HG03097 (cell line): ENCODE measurements around the gene AUTS2.

Experiments
- ATAC-seq: cut with Tn5 transposase; IDR thresholded peaks from one replicate; pipeline ENCODE4 v1.9.1; 2021; ENCODE audit not compliant: unreplicated experiment, low FRiP score

AUTS2 gene

DNA sequence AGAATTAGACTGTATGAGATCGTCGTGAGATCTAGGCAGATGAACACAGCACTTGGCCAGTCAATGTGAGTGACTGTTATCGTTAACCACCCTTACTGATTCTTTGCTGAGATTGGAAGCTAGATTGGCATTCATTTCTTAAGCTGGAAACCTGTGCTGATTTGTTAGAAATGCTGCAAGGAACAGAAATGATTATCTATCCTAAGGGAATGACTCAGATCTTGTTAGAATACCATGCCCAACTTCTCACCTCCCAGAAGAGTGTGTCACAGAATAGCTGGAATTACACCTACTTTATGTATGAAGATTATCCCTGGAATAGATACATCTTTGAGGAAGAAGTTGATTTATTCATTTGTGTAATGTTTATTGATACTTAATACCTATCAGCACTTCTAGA lies 275.2 kb downstream of the AUTS2 start:
- ATAC-seq, result no peak

- ATAC-seq, result no peak
Measured at GRCh38 chr7:69878015-69878414, 279.7 kb downstream of the AUTS2 start.

GRCh38 chr7:69878591-69878990 lies 280.3 kb downstream of the AUTS2 start:
- ATAC-seq, result no peak

GRCh38 chr7:69879989-69880388 lies 281.7 kb downstream of the AUTS2 start:
- ATAC-seq, result no peak

DNA sequence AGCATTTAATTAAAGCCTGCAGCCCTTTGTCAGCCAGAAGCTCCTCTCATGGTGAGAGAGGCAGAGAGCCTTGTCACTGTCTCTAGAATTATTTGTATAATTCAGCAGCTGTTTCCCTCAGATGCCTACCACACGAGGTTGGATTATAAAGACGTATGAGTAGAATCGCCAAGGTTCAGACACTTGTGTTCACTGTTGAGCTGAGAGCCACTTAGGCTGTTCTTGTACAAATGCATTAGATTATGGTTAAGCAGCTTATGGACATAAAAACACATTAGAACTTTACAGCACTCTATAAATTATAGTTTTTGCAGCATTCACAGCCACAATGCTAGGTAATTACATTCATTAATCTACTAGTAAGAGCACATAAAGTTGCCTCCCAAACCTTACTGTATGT lies 282.6 kb downstream of the AUTS2 start:
- ATAC-seq, result no peak

- no peak for ATAC-seq
Measured at GRCh38 chr7:69882269-69882668, 284.0 kb downstream of the AUTS2 start.

DNA sequence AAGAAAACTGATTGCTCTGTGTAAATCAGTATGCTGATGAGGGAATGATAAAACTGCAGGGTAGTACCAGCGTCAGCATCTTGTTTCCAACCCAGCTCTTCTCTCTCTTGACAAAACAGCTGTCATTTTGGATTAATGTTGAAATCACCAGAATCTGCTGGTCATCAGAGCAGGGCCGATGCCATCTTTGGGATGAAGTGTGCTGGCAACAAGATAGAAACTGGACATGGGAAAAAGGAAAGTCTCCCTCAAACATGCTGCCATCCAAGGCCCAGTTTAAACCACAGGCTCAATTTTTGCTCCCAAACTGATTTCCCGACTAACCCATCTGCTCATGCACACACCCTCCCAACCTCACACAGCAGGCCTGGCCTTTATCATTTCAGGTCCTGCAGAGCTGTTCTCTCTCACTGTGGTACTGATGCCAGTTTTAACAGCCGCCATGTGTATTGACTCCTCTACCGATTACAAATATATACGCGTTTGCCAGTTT lies 285.2 kb downstream of the AUTS2 start:
- ATAC-seq, result no peak

DNA sequence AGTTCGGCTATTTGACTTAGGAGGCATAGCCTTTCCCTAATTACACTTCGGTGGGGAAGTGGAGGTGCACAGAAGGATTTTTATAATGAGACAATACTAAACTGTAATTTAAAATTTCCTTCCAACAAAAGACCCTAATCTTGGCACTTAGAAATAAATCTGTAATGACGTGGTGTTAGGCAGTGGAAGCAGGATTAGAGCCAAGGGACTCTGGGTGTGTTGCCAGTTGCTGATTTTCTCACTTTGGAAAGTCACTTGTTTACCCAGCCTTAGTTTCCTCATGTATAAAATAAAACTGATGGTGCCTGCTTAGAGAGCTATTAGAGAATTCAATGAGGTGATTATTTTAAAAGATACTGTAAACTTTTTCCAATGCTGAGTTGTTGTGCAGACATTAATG lies 287.2 kb downstream of the AUTS2 start:
- no peak for ATAC-seq

GRCh38 chr7:69889338-69889975 lies 291.2 kb downstream of the AUTS2 start:
- no peak for ATAC-seq

DNA sequence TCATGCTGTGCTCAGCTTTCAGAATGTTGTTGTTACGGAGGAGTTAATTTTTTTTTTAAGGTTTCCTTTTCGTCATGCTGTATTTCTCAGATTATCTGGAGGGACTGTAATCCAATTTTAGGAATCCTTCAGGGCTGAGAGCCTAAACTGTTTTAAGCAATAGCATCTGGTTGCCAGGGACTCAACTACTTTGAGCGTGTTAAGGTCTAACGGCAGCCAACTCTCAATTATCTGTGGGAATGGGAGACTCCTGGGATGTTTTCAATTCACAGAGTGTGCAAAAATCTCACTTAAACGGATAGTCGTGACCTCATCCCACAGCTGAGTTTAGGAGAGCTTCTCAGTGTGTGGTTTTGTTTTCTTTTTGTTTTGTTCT lies 291.7 kb downstream of the AUTS2 start:
- no peak for ATAC-seq

DNA sequence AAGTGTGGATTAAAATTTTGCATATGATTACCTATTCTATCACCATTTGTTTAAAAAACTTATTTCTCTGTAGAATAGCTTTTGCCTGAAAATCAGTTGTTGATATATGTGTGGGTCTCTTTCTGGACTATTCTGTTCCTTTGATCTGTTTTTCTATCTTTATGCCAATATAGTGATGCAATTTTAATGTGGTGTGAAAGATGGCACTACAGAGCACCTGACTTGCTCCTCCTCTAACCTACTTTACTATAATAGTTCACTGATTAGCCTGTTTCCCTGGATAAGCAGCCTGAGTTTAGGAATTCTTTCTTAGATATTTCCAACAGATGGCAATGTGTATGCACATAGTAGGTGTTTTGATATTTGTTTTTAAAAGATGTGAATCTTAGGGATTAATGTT lies 294.5 kb downstream of the AUTS2 start:
- ATAC-seq, result no peak

- ATAC-seq, result no peak
Measured at GRCh38 chr7:69893906-69894305, 295.6 kb downstream of the AUTS2 start.

GRCh38 chr7:69895446-69895845 lies 297.2 kb downstream of the AUTS2 start:
- ATAC-seq, result no peak

DNA sequence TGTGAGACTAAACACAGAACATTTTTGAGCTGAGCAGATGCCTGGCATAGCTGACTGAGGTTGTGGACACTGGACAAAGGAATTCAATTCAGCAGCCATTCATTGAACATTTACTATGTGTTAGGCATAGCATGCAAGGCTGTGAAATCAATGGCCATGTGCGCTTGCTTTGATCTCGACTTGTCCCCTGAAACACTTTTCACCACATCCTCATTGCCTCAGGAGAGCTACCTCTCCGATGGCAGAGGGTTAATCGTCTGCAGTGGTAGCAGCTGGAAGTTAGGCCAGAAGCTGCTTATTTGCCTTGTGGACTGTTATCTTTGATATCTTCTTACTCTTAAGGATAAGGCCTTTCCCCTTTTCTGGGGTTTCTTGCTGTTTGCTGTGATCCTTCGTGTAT lies 297.8 kb downstream of the AUTS2 start:
- ATAC-seq, result no peak

- peak; percentile 73 for ATAC-seq
Measured at GRCh38 chr7:69898189-69898588, 299.9 kb downstream of the AUTS2 start.

GRCh38 chr7:69903410-69903809 lies 305.1 kb downstream of the AUTS2 start:
- ATAC-seq, result no peak

GRCh38 chr7:69906283-69906995 lies 308.2 kb downstream of the AUTS2 start:
- ATAC-seq, result peak; percentile 90

DNA sequence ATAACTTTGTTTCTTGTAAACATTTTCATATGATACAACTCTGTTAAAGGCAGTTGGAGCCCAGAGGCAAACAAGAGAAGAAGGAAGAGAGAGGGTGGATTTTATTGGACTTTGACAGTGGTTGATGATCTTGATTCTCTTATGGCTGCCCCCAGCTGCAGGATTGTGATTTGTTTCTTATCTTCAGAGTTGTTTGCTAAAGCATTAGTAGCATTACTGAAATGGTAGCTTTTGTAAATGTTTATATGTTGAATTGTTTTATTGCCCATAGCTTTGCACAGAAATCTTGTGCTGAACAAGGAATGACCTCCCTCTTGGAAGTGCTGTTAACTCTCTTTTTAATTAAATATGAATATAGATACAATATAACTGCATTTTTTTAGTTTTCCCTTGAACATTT lies 309.4 kb downstream of the AUTS2 start:
- no peak for ATAC-seq

GRCh38 chr7:69908454-69908853 lies 310.2 kb downstream of the AUTS2 start:
- no peak for ATAC-seq

- ATAC-seq, result no peak
Measured at GRCh38 chr7:69910150-69910549, 311.9 kb downstream of the AUTS2 start.

GRCh38 chr7:69911337-69911736 lies 313.1 kb downstream of the AUTS2 start:
- ATAC-seq, result no peak

GRCh38 chr7:69912141-69912540 lies 313.9 kb downstream of the AUTS2 start:
- no peak for ATAC-seq
